CMK (cell line): ENCODE measurements around the gene TMEM182.

Source experiments
- DNase-seq: peaks from one replicate; pipeline ENCODE4 v3.0.0-alpha.2; 2010; ENCODE audit warnings: low read depth

Gene TMEM182

GRCh38 chr2:102761763-102762162, at the start of gene TMEM182:
Gene TMEM182 (plus strand): TSS chr2:102762031. CDS start chr2:102762218, 187 bp downstream.
- no peak for DNase-seq

- no peak for DNase-seq
These were observed 44.4 kb upstream of the TMEM182 start for GRCh38 chr2:102717308-102718018.

- no peak for DNase-seq
These were observed 43.2 kb upstream of the TMEM182 start for GRCh38 chr2:102718387-102719316.

GRCh38 chr2:102724016-102724490, 37.8 kb upstream of the TMEM182 start:
- DNase-seq = no peak

GRCh38 chr2:102724553-102724952, 37.3 kb upstream of the TMEM182 start:
- DNase-seq = no peak

DNA sequence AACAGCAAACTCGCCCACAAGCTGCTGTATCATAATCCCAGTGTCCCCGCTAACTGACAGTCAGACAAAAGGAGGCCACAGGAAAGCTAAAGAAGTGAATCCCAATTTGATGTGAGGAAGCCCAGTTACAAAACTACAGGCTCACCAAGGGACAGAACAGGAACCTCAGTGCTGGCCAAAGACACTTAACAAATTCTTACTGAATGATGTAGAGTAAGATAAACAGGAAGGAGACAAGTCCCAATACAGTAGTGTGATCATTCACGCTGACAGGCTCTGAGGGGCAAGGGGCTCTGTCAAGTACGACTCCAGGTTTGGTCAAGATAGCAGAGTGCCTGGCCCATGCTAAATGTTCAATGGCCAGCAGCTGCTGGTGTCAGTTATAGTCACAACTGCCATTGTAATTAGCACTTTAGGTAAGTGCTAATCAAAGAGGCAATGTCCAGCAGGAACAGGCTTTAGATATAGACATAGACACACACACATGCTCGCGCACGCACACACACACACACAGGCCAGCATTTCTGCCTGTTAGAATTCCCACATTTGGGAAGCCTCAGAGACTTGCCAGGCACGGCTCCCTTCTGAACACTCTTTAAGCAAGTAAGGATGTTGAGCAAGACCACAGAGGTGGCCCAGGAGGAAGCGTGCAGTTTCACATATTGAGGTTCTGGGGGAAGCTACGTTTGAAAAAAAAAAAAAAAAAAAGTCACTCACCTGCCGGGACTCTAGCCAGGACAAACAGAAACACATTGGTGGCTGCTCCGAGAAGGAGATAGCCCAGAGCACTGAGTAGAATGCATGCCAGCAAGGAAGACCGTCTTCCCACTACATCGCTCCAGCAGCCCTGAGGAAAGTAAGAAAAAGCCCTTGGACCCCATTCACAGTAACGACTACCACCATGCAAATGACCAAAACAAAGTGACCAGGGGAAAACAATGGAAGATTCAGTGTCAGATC, 35.4 kb upstream of the TMEM182 start:
- DNase-seq = no peak

- no peak for DNase-seq
These were observed 26.3 kb upstream of the TMEM182 start for GRCh38 chr2:102735416-102736109.

- no peak for DNase-seq
These were observed 25.8 kb upstream of the TMEM182 start for GRCh38 chr2:102736110-102736409.

DNA sequence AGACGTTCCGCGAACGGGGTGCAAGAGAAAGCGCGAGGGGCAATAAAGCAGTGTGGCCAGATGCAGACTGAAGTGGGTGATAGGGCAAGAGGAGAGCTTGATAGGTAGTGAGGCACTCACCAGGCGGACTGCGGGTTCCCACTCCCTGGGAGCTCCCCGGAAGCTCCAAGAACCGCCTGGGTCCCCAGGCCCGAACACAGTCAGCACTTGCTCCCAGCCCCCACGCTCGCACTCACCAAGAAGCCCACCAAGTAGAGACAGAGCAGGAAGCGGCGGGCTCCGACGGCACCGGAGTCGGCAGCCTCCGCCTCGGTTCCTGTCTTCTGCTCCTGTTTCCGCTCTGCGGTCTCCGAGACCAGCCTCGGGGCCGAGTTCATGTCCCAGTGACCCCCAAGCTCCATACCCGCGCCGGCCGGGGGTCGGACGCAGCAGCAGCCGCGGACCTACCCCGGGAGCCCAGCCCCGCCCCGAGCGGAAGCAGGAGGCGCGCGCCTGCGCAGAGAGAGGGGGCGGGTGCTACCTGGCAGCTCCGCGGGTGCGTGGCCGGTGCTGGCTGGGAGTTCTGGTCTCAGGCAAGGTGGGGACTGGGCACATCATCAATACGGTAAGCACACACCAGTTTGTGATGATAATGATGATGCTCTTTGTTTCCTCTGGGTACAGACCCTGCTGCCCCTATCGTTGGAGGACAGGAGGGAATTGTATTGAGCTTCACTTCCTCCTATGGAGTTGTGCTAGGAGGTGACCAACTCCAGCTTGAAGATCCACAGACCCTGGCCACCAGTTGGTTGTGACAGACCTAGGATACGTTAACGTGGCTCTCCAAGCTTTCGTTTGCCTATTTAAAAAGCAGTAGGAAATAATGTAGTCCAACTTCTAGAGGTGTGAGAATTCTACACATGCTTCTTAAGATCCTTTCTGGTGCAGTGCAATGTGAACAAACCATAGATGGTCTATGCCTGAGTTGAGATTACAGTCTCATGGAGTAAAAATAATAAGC, 25.1 kb upstream of the TMEM182 start:
- DNase-seq = peak; percentile 61

DNA sequence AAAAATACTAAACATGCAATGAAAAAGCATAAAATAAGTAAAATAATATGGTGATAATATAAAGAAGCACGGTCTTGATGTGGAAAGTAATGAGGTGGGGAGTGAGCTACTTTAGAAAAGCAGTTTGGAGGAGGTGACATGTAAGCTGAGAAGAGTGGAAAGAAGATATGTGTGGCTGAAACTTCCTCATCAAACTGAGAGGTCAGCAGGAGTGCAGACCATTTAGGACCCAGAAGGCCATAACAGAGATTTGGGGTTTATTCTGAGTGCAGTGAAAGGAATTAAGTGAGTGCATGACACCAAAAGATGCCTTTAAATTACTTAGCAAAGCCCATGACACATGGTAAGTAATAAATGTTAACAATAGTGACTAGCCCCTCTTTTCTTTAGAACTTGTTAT, 24.4 kb upstream of the TMEM182 start:
- no peak for DNase-seq

GRCh38 chr2:102743259-102743658, 18.6 kb upstream of the TMEM182 start:
- DNase-seq = no peak

DNA sequence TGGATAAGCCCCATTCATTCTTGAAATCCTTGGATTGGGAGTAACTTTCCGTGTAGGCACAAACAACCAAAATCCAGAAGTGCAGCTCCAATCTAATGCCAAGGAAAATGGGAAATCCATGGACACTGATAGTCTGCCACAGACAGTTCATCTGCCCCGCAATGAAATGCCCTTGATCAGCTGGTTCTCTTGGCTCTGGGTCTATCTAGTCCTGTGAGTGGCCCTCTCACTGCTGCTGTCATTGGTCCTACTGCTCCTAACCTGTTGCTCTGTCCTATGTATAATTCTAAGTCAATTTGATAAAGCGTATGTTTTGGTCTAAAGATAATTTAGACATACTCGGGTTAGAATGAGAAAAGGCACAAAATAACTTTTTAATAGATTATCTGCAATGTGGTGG, 13.7 kb upstream of the TMEM182 start:
- no peak for DNase-seq

DNA sequence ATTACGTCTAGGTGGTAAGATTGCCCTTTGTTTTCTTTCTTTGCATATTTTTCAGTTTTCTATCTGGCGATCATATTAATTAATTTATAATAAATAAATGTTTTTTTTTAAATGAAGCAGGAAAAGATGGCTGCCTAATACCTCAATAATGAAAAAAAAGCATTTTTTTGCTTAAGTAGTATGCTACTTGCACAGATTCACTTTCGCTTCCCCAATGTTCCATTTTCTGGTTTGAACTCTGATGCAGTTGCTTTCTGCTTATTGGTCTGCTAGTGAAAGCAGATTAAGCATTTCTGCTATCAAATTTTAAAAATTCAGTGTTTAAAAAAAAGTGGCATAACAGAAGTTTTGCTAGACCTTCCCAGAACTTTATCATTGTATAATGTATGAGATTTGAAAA, 11.9 kb upstream of the TMEM182 start:
- no peak for DNase-seq

DNA sequence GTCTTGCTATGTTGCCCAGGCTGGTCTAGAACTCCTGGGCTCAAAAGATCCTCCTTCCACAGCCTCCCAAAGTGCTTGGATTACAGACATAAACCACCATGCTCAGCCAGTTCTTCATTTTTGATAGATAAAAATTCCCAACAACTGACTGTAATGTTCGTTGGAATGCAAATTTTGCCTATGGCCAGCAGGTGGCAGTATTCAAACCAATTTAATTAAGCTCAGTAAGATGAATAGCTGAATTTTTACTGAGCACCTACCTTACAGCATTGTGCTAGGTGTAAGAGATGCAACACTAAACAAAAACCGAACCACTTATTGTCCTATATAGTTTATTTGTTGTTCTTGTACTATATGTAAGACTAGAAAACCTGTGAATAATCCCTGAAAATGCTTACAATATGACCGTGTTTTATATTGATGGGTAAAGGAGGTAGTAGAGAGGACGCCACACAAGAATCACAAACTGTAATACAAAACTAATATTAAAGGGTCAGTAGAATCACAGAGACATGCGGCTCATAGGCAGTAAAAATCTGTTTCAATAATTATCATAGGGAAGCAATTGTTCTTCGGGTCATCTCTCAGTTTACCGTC, 8.2 kb upstream of the TMEM182 start:
- peak; percentile 20 for DNase-seq

- no peak for DNase-seq
These were observed 7.2 kb upstream of the TMEM182 start for GRCh38 chr2:102754456-102755145.

DNA sequence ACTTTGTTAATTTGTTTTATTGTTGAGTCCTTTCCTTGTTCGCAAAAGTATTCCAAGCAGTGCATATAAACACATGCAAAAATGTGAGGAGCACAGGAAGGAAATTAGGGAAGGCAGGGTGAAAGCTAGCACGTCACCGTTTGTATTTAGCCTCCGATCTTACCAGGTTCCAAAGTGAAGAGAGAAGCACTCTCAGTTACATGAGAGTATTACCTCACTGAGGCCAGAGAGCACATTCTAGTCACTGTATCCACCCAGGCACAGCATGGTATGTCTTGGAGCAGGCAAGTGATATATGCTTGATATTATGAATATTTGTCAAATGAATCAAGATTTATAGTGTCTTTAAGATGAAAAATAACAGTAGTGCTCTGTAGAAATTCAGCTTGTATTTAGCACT, 6.5 kb upstream of the TMEM182 start:
- DNase-seq = no peak

DNA sequence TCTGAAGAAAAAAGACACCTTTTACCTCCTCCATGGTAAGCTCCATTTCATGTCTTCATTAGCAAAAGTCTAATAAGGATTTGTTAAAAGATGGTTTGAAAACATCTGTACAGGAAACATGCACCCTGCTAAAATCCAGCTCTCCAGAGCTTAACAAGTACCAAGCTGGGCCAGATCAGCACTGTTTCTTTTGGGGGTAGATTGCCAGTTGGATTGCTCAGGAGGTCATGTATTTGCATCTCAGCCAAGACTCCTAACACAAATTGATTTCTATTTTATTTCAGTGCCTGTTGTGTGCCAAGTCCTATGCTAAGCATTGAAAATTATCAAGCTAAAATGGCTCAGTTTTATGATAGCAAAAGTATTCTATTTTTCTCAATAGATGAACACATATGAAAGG, 3.4 kb upstream of the TMEM182 start:
- no peak for DNase-seq

- DNase-seq = no peak
These were observed 2.3 kb downstream of the TMEM182 start for GRCh38 chr2:102764083-102764482.

DNA sequence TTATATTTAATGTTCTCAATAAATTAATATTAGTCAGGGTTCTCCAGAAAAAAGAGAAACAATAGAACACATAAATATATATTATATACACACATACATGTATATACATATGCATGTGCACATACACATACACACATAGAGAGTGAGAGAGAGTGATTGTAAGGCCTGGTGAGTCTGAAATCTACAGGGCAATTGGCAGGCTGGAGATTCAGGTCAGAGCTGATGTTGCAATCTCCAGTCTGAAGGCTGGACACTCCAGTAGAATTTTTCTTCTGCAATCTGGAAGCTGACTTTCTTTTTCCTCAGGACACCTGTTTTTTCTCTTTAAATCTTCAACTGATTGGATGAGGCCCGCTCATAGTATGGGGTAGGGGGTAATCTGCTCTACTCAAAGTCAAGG, 3.2 kb downstream of the TMEM182 start:
- DNase-seq = no peak
